PC-3 (cell line): ENCODE measurements around the gene EIF2AK2. TPM values are rescaled to one million over a fixed set of nuclear protein-coding genes. Genes with fewer than 3 reads are reported as not detected.

Source experiments
- ATAC-seq: fragments of 200-7000 bp; cut with Tn5 transposase; 2 replicates; pipeline ENCODE4 v1.9.1; 2020; ENCODE audit warnings: mild to moderate bottlenecking, moderate library complexity
- BruUV-seq: library from RNA; stranded (reverse); fragments of 400-500 nt; replicated peaks from 2 replicates; lab custom pipeline; 2021; lab: Mats Ljungman, UMichigan
- CTCF ChIA-PET: fragments of 300-600 bp; sonication (Branson Sonifier 250); formaldehyde crosslinking; loops from one replicate; lab custom pipeline; 2022; ENCODE audit warnings: antibody characterized with exemption; lab: Charles Lee
- POLR2A ChIA-PET: fragments of 300-600 bp; sonication (Branson Sonifier 250); formaldehyde crosslinking; loops from one replicate; lab custom pipeline; 2022; ENCODE audit warnings: antibody characterized with exemption; ENCODE audit not compliant: unreplicated experiment; lab: Charles Lee
- DNase-seq: peaks from one replicate; pipeline ENCODE4 v3.0.0-alpha.2; 2015
- H2AFZ ChIP-seq: fragments of 300-600 bp; sonication (generic); 2 replicates; pipeline ENCODE4 v1.6.0; 2016; ENCODE audit warnings: antibody characterized with exemption, low read length
- H3F3A ChIP-seq: fragments of 300-600 bp; sonication (generic); one replicate; pipeline ENCODE4 v1.6.0; 2017; ENCODE audit warnings: antibody characterized with exemption, low read length, control low read depth, mild to moderate bottlenecking; ENCODE audit not compliant: unreplicated experiment
- H3K27ac ChIP-seq: fragments of 300-600 bp; sonication (generic); 2 replicates; pipeline ENCODE4 v1.5.1; 2016; ENCODE audit warnings: mild to moderate bottlenecking, low read length
- H3K27me3 ChIP-seq: fragments of 300-600 bp; sonication (generic); 2 replicates; pipeline ENCODE4 v1.6.1; 2016; ENCODE audit warnings: low read length, mixed read lengths
- H3K36me3 ChIP-seq: fragments of 300-600 bp; sonication (generic); 2 replicates; pipeline ENCODE4 v1.6.1; 2016; ENCODE audit warnings: low read depth, mixed run types, low read length, mixed read lengths
- H3K4me1 ChIP-seq: fragments of 300-600 bp; sonication (generic); 2 replicates; pipeline ENCODE4 v1.5.1; 2016; ENCODE audit warnings: low read length; ENCODE audit not compliant: insufficient read depth
- H3K4me2 ChIP-seq: fragments of 300-600 bp; sonication (generic); 2 replicates; pipeline ENCODE4 v1.6.0; 2016; ENCODE audit warnings: low read length
- H3K4me3 ChIP-seq: fragments of 300-600 bp; sonication (generic); 2 replicates; pipeline ENCODE4 v1.5.1; 2016; ENCODE audit warnings: mild to moderate bottlenecking, low read length, mixed read lengths
- H3K79me2 ChIP-seq: fragments of 300-600 bp; sonication (generic); 2 replicates; pipeline ENCODE4 v1.6.1; 2017; ENCODE audit warnings: low read length, mixed read lengths
- H3K9ac ChIP-seq: fragments of 300-600 bp; sonication (generic); 2 replicates; pipeline ENCODE4 v1.6.0; 2016; ENCODE audit warnings: mild to moderate bottlenecking, low read length
- H3K9me2 ChIP-seq: fragments of 300-600 bp; sonication (generic); replicated peaks from 2 replicates; pipeline ENCODE4 v1.6.1; 2016; ENCODE audit warnings: mixed run types, low read length, mixed read lengths
- H3K9me3 ChIP-seq: fragments of 300-600 bp; sonication (generic); 2 replicates; pipeline ENCODE4 v1.6.1; 2016; ENCODE audit warnings: low read length, mixed read lengths
- H4K20me1 ChIP-seq: fragments of 300-600 bp; sonication (generic); 2 replicates; pipeline ENCODE4 v1.6.1; 2016; ENCODE audit warnings: low read length, mixed read lengths
- EZH2 ChIP-seq: fragments of 300-600 bp; sonication (generic); IDR thresholded peaks from one replicate; pipeline ENCODE4 v1.6.1; 2017; ENCODE audit warnings: antibody characterized with exemption, mild to moderate bottlenecking, low read length; ENCODE audit not compliant: unreplicated experiment
- EZH2phosphoT487 ChIP-seq: fragments of 300-600 bp; sonication (generic); IDR thresholded peaks from 2 replicates; pipeline ENCODE4 v1.6.1; 2018; ENCODE audit warnings: mild to moderate bottlenecking, antibody characterized with exemption, low read length, borderline replicate concordance
- intact Hi-C: fragments of 100-400 bp; cut with micrococcal nuclease; formaldehyde crosslinking; loops from 2 replicates; pipeline ENCODE4 v1.9.0; 2023
- total RNA-seq: library from RNA; depleted of rRNA; stranded (reverse); fragments of >200 nt; gene quantifications from 2 replicates; pipeline ENCODE4 v1.2.3, GENCODE V29; 2014
- TF ChIP-seq, protein P1 (sequence below): fragments of 300-600 bp; sonication (generic); conservative IDR thresholded peaks from 2 replicates; pipeline ENCODE4 v1.5.1; 2017; ENCODE audit warnings: antibody characterized with exemption, low read depth, mild to moderate bottlenecking, low read length

The EIF2AK2 gene
- total RNA-seq, 1 experiment from 2014 or later = 29.3 TPM

DNA sequence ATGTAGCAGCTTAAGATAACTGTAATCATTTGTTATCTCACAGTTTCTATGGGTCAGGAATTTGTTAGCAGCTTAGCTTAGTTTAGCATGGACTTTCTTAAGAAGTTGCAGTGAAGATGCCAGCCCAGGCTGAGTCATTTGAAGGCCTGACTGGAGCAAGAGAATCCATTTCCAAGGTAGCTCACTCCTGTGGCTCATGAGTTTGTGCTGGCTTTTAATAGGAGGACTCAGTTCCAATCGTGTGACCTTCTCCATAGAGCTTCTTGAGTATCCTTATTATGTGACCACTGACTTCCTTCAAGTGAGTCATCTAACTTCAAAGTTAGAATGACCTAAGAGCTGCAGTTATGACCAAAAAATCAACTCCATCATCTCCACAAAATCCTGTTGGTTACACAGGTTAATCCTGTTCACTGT lies 71.0 kb downstream of the EIF2AK2 start:
- Histone ChIP-seq H4K20me1 (no peaks in the 10 kb centered on the region), H3K27me3 (no peaks in the 10 kb centered on the region), H3K27ac (peak overlapping the region; percentile 49), H3F3A (peaks cover 5% of the 10 kb centered on the region), H3K79me2 (peaks cover 32% of the 10 kb centered on the region), H3K9me3 (no peaks in the 10 kb centered on the region), H2AFZ (no peak overlapping the region), H3K4me1 (peaks cover 29% of the 10 kb centered on the region), H3K4me3 (peak overlapping the region; percentile 84; the same call in 1 of the 2 replicates), H3K9me2 (no peaks in the 10 kb centered on the region), H3K36me3 (peaks cover 4% of the 10 kb centered on the region; the same call in 1 of the 2 replicates), H3K9ac (no peak overlapping the region), H3K4me2 (peak overlapping the region; percentile 95)
- ChIA-PET CTCF (no interaction called here), POLR2A (no interaction called here)
- ATAC-seq = peak; percentile 18
- intact Hi-C loops = no loop called here
- peak; percentile 73 for DNase-seq
- BruUV-seq = no TSS peak
- TF ChIP-seq, protein P1, sequence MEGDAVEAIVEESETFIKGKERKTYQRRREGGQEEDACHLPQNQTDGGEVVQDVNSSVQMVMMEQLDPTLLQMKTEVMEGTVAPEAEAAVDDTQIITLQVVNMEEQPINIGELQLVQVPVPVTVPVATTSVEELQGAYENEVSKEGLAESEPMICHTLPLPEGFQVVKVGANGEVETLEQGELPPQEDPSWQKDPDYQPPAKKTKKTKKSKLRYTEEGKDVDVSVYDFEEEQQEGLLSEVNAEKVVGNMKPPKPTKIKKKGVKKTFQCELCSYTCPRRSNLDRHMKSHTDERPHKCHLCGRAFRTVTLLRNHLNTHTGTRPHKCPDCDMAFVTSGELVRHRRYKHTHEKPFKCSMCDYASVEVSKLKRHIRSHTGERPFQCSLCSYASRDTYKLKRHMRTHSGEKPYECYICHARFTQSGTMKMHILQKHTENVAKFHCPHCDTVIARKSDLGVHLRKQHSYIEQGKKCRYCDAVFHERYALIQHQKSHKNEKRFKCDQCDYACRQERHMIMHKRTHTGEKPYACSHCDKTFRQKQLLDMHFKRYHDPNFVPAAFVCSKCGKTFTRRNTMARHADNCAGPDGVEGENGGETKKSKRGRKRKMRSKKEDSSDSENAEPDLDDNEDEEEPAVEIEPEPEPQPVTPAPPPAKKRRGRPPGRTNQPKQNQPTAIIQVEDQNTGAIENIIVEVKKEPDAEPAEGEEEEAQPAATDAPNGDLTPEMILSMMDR = no peak
- TF ChIP-seq EZH2phosphoT487 (no peak), EZH2 (no peak)

DNA sequence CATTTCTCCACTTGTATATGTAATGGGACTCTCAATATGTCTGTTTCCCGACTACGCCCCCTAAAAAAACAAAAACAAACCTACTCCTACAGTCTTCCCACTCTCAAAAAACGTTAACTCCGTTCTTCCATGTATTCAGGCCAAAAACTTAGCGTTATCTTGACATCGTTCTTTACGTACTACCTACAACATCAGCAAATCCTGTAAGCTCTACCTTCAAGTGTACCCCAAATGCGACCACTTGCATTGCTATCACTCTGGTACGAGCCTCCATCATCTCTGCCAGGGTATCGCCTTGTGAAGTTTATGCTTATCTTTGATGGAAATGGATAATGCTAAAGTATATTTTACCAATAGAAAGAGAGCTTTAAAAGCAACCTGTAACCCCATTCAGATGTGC lies 72.0 kb downstream of the EIF2AK2 start:
- ChIA-PET CTCF (interaction anchor here (0.7 kb wide), 1 partner anchor 806 kb away, joined by 3 read pairs; no protein-coding TSS in a partner anchor), POLR2A (interaction anchor here (0.5 kb wide), 1 partner anchor 1682 kb away, joined by 3 read pairs; no protein-coding TSS in a partner anchor)
- intact Hi-C loops = no loop called here
- no peaks in the 10 kb centered on the region for H3K27me3 ChIP-seq
- ATAC-seq (no peak), DNase-seq (peak; percentile 4)
- peak overlapping the region; percentile 83 for H3K9ac ChIP-seq
- H3K36me3 ChIP-seq = peaks cover 9% of the 10 kb centered on the region; the same call in 1 of the 2 replicates
- no peak for TF ChIP-seq EZH2phosphoT487
- TF ChIP-seq EZH2 = no peak
- TF ChIP-seq, protein P1 = no peak
- no peaks in the 10 kb centered on the region for H3K9me2 ChIP-seq
- no peak overlapping the region for H3K27ac ChIP-seq
- H3K79me2 ChIP-seq = peaks cover 32% of the 10 kb centered on the region
- peak overlapping the region; percentile 95 for H3K4me2 ChIP-seq
- no peaks in the 10 kb centered on the region for H4K20me1 ChIP-seq
- H3K4me1 ChIP-seq = peaks cover 29% of the 10 kb centered on the region
- H3F3A ChIP-seq = peaks cover 5% of the 10 kb centered on the region
- peak overlapping the region; percentile 84 for H3K4me3 ChIP-seq
- TSS peak; percentile 73 for BruUV-seq
- H3K9me3 ChIP-seq = no peaks in the 10 kb centered on the region
- H2AFZ ChIP-seq = peak overlapping the region; percentile 99
